B cell (primary cell): ENCODE data around the gene RHBDF1. TPM values are rescaled to one million over a fixed set of nuclear protein-coding genes. Genes with fewer than 3 reads are reported as not detected.

Experiments
- ATAC-seq: fragments of 200-7000 bp; cut with Tn5 transposase; one replicate; pipeline ENCODE4 v1.10.0; 2021; ENCODE audit warnings: low read depth, mild to moderate bottlenecking, moderate number of reproducible peaks, moderate library complexity
- CTCF ChIA-PET: fragments of 350-600 bp; sonication (Branson Sonifier 250); formaldehyde crosslinking; loops from one replicate; lab custom pipeline; 2021; ENCODE audit warnings: antibody characterized with exemption, inconsistent platforms; lab: Charles Lee
- POLR2A ChIA-PET: fragments of 350-600 bp; sonication (Branson Sonifier 250); formaldehyde crosslinking; loops from one replicate; lab custom pipeline; 2021; ENCODE audit warnings: antibody characterized with exemption; lab: Charles Lee
- DNase-seq: peaks from one replicate; pipeline ENCODE4 v3.0.0; 2013
- H2AFZ ChIP-seq: 2 replicates; pipeline ENCODE4 v1.6.1; 2012; ENCODE audit warnings: mild to moderate bottlenecking, low read depth, low read length; ENCODE audit not compliant: insufficient read depth, poor library complexity, severe bottlenecking
- H3K27ac ChIP-seq, 2 donors: 1 replicate in 1 of 2; 2 replicates in 1 of 2; pipeline ENCODE4 v1.5.1; 2012 to 2013; ENCODE audit warnings: low read length in 2 of 2, mild to moderate bottlenecking in 2 of 2, moderate library complexity in 1 of 2
- H3K27me3 ChIP-seq, 4 experiments: fragments of 200-600 bp in 1 of 4; sonication (generic) in 1 of 4; replicated peaks in 1 of 4; 1 replicate in 2 of 4; 2 replicates in 2 of 4; pipeline versions ENCODE4 v1.6.1 to v1.7.0; 2013 to 2016; ENCODE audit warnings: low read length in 3 of 4, mild to moderate bottlenecking in 2 of 4, mixed read lengths in 1 of 4, moderate library complexity in 1 of 4; ENCODE audit not compliant: insufficient read depth in 4 of 4, control insufficient read depth in 3 of 4; ENCODE audit errors: control extremely low read depth in 1 of 4
- H3K36me3 ChIP-seq, 2 experiments: replicated peaks in 1 of 2; 1 replicate in 1 of 2; 2 replicates in 1 of 2; pipeline versions ENCODE4 v1.6.1 to v1.7.1; 2013; ENCODE audit warnings: low read length in 1 of 2; ENCODE audit not compliant: insufficient read depth in 2 of 2, control insufficient read depth in 1 of 2; ENCODE audit errors: control extremely low read depth in 1 of 2, extremely low read depth in 1 of 2
- H3K4me1 ChIP-seq, 2 donors: fragments of 200-600 bp in 1 of 2; sonication (generic) in 1 of 2; 1 replicate in 1 of 2; 2 replicates in 1 of 2; pipeline versions ENCODE4 v1.5.1 to v1.6.1; 2013 to 2017; ENCODE audit warnings: low read length in 2 of 2; ENCODE audit not compliant: control insufficient read depth in 2 of 2, insufficient read depth in 2 of 2
- H3K4me2 ChIP-seq: replicated peaks from 2 replicates; pipeline ENCODE3; 2012; ENCODE audit warnings: mild to moderate bottlenecking, low read depth, low read length; ENCODE audit not compliant: poor library complexity, severe bottlenecking
- H3K4me3 ChIP-seq, 5 experiments: fragments of 200-600 bp in 1 of 5; sonication (generic) in 1 of 5; 1 replicate in 3 of 5; 2 replicates in 2 of 5; pipeline versions ENCODE4 v1.5.1 to v1.7.0; 2011 to 2016; ENCODE audit warnings: low read length in 4 of 5, mild to moderate bottlenecking in 4 of 5, low read depth in 2 of 5, control low read depth in 1 of 5, moderate library complexity in 1 of 5; ENCODE audit not compliant: insufficient read depth in 1 of 5; ENCODE audit errors: control extremely low read depth in 1 of 5, extremely low read depth in 1 of 5
- H3K79me2 ChIP-seq: fragments of 200-600 bp; sonication (generic); one replicate; pipeline ENCODE4 v1.6.0; 2016; ENCODE audit warnings: low read length; ENCODE audit not compliant: control insufficient read depth, insufficient read depth
- H3K9ac ChIP-seq: fragments of 200-600 bp; sonication (generic); 2 replicates; pipeline ENCODE4 v1.6.1; 2017; ENCODE audit warnings: mild to moderate bottlenecking, low read length, moderate library complexity
- H3K9me3 ChIP-seq, 3 donors: one replicate each; pipeline versions ENCODE4 v1.6.1 to v1.7.1; 2013; ENCODE audit warnings: low read length in 2 of 3; ENCODE audit not compliant: control insufficient read depth in 2 of 3, insufficient read depth in 1 of 3; ENCODE audit errors: control extremely low read depth in 1 of 3
- H4K20me1 ChIP-seq: 2 replicates; pipeline ENCODE4 v1.6.0; 2012; ENCODE audit warnings: mild to moderate bottlenecking, low read length; ENCODE audit not compliant: insufficient read depth, control insufficient read depth, poor library complexity, severe bottlenecking
- H3K27ac Mint-ChIP-seq: one replicate; pipeline ENCODE4 v1.8.0; 2021; ENCODE audit warnings: mixed read lengths
- H3K27me3 Mint-ChIP-seq: one replicate; pipeline ENCODE4 v1.8.0; 2021; ENCODE audit warnings: mixed read lengths
- H3K4me1 Mint-ChIP-seq: one replicate; pipeline ENCODE4 v1.8.0; 2021; ENCODE audit warnings: mixed read lengths
- H3K4me3 Mint-ChIP-seq: one replicate; pipeline ENCODE4 v1.8.0; 2021; ENCODE audit warnings: mixed read lengths
- H3K9me3 Mint-ChIP-seq: one replicate; pipeline ENCODE4 v1.8.0; 2022; ENCODE audit warnings: mixed read lengths; ENCODE audit not compliant: insufficient read depth
- EZH2 ChIP-seq: IDR thresholded peaks from 2 replicates; pipeline ENCODE4 v1.6.1; 2012; ENCODE audit warnings: borderline replicate concordance, low read depth, mild to moderate bottlenecking, moderate library complexity, low read length; ENCODE audit not compliant: insufficient read depth, poor library complexity, severe bottlenecking
- WGBS: methylation state at CpG from one replicate; pipeline ENCODE4 v1.1.5; 2013; ENCODE audit warnings: missing lambda C conversion rate; ENCODE audit not compliant: insufficient coverage; 5-methylcytosine and 5-hydroxymethylcytosine counted together
- intact Hi-C: fragments of 100-400 bp; cut with micrococcal nuclease; formaldehyde crosslinking; loops from one replicate; pipeline ENCODE4 v1.10.0; 2022
- polyA plus RNA-seq: library from polyadenylated mRNA; depleted of rRNA; stranded (reverse); fragments of >200 nt; gene quantifications from 2 replicates; pipeline ENCODE4 v1.2.3, GENCODE V29; 2012
- total RNA-seq, 2 donors: library from RNA; stranded (reverse); fragments of 120-200 nt in 1 of 2; gene quantifications; 1 replicate in 1 of 2; 2 replicates in 1 of 2; pipeline versions ENCODE4 v1.2.3 to v1.2.4, GENCODE V29; 2013 to 2022
- TF ChIP-seq, protein P1 (sequence below): fragments of 200-600 bp; IDR thresholded peaks from one replicate; pipeline ENCODE4 v1.8.0; 2022; ENCODE audit warnings: antibody characterized with exemption, mild to moderate bottlenecking

RHBDF1 gene
- total and polyA plus RNA-seq, 2 donors (not counting 1 experiment from before 2014, with no cell fraction given): 0.42 to 0.76 TPM

DNA sequence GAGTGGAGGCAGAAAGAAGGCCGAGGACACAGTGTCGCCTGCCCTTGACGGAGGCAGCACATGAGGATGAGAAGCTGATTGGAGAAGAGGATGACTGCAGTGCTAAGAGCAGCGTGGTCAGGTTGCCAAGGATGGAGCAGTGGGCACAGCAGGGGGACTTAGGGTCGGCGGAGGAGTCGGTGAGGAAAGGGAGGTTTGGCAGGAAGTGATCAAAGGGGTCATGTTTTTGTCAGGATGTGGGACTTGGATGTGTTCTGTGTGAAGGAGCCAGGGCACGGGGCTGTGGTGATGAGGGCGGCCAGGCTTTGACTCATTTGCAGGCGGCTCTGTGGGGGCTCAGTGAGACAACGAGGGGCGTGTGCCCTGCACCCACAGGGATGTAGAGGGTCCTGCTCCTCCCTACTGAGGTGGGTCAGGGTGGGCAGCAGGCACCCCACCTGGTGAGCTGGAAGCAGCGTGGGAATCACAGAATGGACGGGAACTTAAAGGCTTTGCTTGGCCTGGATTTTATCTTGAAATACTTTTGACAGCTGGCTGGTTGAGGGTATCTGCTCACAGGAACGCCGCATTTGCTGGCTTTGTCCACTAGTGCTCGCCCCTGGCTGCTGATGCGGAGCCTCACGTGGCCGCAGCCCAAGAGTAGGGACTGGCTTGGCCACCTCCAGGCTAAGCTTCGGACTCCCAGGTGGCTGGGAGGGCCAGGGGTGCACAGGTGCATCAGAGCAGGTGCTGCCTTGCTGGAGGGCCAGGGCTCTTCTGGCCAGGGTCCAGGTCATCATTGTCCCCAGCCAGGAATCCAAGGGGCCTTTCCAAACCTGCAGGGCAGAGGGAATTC, 11.6 kb upstream of the RHBDF1 start:
- intact Hi-C loops: no loop called here
- H3K27me3 ChIP-seq: no peaks in the 10 kb centered on the region
- no peak overlapping the region for H3K4me3 ChIP-seq
- H3K36me3 ChIP-seq: peaks cover 0 to 42% of the 10 kb centered on the region in 2 experiments
- no peaks in the 10 kb centered on the region for H3K9me3 ChIP-seq
- DNase-seq (no peak), ATAC-seq (no peak)
- H3K9me3 Mint-ChIP-seq: no peaks in the 10 kb centered on the region
- CTCF ChIA-PET: interaction anchor here (0.5 to 4.2 kb wide), 7 partner anchors 10 to 45 kb away, joined by 3 to 31 read pairs (median 4); partner anchors contain the start of gene RHBDF1
- peaks cover 32% of the 10 kb centered on the region for H3K4me1 Mint-ChIP-seq
- POLR2A ChIA-PET: interaction anchor here (0.7 to 1.7 kb wide), 5 partner anchors 10 to 487 kb away, joined by 3 to 9 read pairs (median 4); partner anchors contain the start of gene FAM234A
- H3K4me3 Mint-ChIP-seq: peak overlapping the region; percentile 80
- peak overlapping the region; percentile 96 for H3K27ac Mint-ChIP-seq
- peak overlapping the region; percentile 86 to 93 for H3K27ac ChIP-seq
- H3K27me3 Mint-ChIP-seq: no peaks in the 10 kb centered on the region
- TF ChIP-seq, protein P1, sequence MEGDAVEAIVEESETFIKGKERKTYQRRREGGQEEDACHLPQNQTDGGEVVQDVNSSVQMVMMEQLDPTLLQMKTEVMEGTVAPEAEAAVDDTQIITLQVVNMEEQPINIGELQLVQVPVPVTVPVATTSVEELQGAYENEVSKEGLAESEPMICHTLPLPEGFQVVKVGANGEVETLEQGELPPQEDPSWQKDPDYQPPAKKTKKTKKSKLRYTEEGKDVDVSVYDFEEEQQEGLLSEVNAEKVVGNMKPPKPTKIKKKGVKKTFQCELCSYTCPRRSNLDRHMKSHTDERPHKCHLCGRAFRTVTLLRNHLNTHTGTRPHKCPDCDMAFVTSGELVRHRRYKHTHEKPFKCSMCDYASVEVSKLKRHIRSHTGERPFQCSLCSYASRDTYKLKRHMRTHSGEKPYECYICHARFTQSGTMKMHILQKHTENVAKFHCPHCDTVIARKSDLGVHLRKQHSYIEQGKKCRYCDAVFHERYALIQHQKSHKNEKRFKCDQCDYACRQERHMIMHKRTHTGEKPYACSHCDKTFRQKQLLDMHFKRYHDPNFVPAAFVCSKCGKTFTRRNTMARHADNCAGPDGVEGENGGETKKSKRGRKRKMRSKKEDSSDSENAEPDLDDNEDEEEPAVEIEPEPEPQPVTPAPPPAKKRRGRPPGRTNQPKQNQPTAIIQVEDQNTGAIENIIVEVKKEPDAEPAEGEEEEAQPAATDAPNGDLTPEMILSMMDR: no peak
- TF ChIP-seq EZH2: no peak
- peaks cover 9% of the 10 kb centered on the region for H4K20me1 ChIP-seq
- H3K79me2 ChIP-seq: peaks cover 18% of the 10 kb centered on the region
- peak overlapping the region; percentile 67 for H3K4me2 ChIP-seq
- H2AFZ ChIP-seq: no peak overlapping the region
- peaks cover 23 to 30% of the 10 kb centered on the region in 2 donors for H3K4me1 ChIP-seq
- peak overlapping the region; percentile 6 for H3K9ac ChIP-seq
- WGBS: 61% methylated on average over 21 of the region's 21 CpGs
